HTERT RPE-1 (cell line): Measurements from ENCODE around the gene BCL6B.
"Not testable (repeated sequence)": the region's sequence is repeated elsewhere in the genome, so short reads cannot be mapped to it uniquely, and the experiment has no call there.

Experiments
- in situ Hi-C: fragments of 300-500 bp; cut with MboI; formaldehyde crosslinking; loops from 4 replicates; pipeline ENCODE4 v1.14.3; 2020; ENCODE audit warnings: low sequenced_read_pairs

Gene BCL6B

GRCh38 chr17:7050583-7050982 is 27.7 kb downstream of the BCL6B start:
- in situ Hi-C loops, result not testable (repeated sequence)

DNA sequence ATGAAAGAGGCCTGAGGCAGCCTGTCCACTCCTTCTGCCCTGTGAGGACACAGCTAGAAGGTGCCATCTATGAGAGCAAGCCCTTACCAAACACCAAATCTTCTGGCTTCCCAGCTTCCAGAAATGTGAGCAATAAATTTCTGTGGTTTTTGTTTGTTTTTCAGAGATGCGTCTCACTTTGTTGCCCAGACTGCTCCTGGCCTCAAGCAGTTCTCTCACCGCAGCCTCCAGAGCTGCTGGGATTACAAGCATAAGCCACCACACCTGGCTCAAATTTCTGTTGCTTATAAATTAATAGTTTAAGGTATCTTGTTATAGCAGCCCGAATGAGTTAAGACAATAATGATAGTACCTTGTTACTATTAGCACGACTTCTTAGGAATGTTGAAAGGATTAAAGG is 33.5 kb downstream of the BCL6B start:
- in situ Hi-C loops, result no loop called here

- in situ Hi-C loops, result no loop called here
These were observed 36.1 kb downstream of the BCL6B start for GRCh38 chr17:7058831-7059447.

DNA sequence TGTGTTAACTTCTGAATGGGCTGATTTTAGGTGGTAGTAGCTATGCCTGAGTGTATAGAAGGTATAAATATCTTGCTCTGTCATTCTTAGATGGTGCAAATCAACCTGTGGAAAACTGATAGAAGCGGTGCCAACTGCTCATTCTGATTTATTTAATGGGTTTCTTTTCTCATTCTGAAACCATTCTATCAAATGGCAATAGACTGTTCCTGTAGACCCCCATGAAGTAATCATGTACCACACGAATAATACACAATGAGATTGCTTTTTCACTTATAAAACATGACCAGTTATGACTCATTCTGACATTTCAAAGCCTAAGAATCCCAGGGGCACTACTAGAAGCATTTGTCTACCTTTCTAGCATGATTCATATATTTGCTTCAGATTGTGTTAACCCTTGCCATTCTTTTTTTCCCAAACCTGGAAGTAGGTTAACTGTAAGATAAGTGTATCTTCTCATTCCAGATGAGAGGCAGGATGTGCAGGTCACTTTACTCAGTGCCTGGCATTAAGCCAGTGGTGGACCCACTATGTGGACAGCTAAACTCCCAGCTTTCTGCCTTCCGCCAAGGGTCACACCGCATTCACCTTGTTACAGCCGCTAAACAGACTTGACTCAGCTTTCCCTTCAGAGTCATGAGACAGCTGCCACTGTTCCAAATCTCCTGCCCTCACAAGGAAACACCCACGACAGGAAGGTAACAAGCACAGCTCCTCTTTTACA is 37.5 kb downstream of the BCL6B start:
- in situ Hi-C loops, result no loop called here

DNA sequence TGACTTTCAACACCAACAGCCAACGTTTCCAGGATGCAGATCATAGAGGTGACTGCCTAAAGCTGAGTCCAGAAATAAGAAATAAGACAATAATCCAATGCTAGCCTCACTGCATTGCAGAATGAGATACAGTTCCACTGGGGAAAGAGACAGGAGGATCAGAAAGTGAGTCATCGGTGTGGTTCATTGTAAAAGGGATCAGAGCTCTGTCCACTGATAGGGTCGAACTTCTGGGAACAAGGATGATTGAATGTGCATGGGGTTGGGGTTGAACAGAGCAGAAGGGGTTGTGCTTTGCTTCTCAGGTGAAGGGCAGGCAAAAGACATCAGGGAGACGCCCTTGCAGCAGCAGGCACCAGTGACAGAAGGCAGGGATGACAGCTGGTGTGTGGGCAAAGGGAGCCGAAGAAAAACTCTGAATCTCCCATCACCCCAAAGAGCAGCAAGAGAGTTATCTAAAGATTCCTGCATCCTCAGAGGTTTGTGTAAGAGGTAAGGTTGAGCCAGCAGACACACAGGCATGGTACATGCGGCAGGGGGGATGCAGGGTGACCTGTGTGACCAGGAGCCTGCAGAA is 40.8 kb downstream of the BCL6B start:
- in situ Hi-C loops, result no loop called here

- in situ Hi-C loops, result no loop called here
These were observed 41.4 kb downstream of the BCL6B start for GRCh38 chr17:7064261-7064660.

GRCh38 chr17:7067198-7067597 is 44.3 kb downstream of the BCL6B start:
- in situ Hi-C loops, result no loop called here

DNA sequence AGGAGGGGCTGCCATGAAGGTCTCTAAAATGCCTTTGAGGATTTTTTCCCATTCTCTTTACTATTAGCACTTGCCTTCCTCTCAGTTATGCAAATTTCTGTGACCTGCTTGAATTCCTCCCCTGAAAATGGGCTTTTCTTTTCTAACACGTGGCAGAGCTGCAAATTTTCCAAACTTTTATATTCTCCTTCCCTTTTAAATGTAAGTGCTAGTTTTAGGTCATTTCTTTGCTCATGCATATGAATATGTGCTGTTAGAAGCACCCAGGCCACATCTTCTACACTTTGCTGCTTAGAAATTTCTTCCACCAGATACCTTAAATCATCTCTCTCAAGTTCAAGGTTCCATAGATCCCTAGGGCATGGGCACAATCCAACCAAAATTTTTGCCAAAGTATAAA is 45.4 kb downstream of the BCL6B start:
- in situ Hi-C loops, result no loop called here

DNA sequence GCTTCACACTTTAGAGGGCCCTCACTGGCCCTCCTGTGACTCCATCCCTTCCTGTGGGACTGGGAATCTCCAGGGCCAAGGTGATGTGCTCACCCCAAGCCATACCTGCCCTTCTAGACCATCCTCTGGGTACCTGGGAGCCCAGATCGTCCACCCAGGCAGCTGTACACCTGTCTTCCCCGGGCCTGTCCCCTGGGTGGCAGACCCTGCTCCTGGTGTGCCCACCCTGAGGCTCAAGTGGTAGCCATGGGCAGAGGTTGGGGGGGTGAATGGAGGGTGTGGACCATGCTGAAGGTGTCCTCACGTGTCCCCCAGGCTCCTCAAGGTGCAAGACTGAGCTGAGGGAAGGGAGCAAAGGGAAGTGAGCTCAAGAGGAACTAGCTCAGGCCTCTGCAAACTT is 47.9 kb downstream of the BCL6B start:
- in situ Hi-C loops, result no loop called here

GRCh38 chr17:7072406-7072805 is 49.6 kb downstream of the BCL6B start:
- in situ Hi-C loops, result no loop called here

DNA sequence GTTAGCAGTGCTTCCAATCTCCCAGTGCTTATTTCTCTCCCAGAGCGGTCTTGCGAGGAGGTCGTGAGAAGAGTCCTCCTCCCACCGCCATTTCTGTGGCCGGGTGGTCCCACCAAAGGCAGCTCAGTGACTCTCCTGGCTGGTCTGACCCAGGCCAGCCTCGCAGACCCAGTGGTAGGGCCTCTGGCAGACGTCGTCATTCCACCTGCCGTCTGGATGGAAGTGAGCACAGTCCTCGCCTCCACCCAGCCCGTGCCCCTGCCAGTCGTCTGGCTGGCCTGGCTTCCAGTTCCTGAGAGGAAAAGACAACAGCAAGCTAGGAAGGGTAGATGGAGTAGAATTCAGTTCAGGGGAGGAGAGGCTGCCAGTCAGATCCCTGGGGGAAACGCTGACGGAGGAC is 52.1 kb downstream of the BCL6B start:
- in situ Hi-C loops, result no loop called here

- in situ Hi-C loops, result no loop called here
These were observed 55.2 kb downstream of the BCL6B start for GRCh38 chr17:7077911-7078546.

DNA sequence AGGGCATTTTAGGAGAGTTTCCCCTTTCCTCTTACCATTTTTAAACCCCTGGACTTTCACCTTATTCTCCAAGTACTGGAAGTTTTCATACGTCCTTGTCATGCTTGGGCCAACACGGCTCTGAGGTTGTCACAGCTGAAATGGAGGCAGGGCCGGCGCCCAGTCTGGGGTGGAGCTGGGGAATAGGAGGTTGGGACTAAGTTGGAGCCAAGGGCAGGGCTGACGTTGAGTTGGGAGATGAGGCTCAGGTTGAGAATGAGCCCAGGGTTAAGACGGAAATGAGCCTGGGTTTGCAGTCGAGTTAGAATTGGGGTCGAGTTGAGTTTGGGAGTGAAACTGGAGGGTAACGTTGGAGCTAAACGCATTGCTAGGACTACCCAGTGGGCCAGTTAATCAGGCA is 55.9 kb downstream of the BCL6B start:
- in situ Hi-C loops, result no loop called here
